Liver (tissue), 3 donors: Measurements from ENCODE around the gene ESPN.

Source experiments
- CTCF ChIP-seq: fragments of 150-350 bp; IDR thresholded peaks from 2 replicates; pipeline ENCODE4 v1.5.1; 2017; ENCODE audit warnings: improper control_type of control experiment, low read depth, low read length; ENCODE audit not compliant: missing input control
- JUND ChIP-seq, 2 donors: IDR thresholded peaks; 2 replicates each; pipeline ENCODE4 v1.6.1; 2016; ENCODE audit warnings: antibody characterized with exemption in 2 of 2
- RAD21 ChIP-seq, 2 donors: IDR thresholded peaks; 2 replicates each; pipeline ENCODE4 v1.6.1; 2016; ENCODE audit warnings: antibody characterized with exemption in 2 of 2, mild to moderate bottlenecking in 2 of 2
- RXRA ChIP-seq, 2 donors: IDR thresholded peaks; 2 replicates each; pipeline ENCODE4 v1.6.1; 2017 to 2018; ENCODE audit warnings: antibody characterized with exemption in 2 of 2, mild to moderate bottlenecking in 1 of 2
- TAF1 ChIP-seq: conservative IDR thresholded peaks from 2 replicates; pipeline ENCODE4 v1.6.1; 2016; ENCODE audit warnings: antibody characterized with exemption, mild to moderate bottlenecking
- ZBTB33 ChIP-seq: IDR thresholded peaks from 2 replicates; pipeline ENCODE4 v1.6.1; 2016; ENCODE audit warnings: antibody characterized with exemption
- donor health status: healthy.
- donor health status: healthy.

GRCh38 chr1:6384962-6385361 is 39.6 kb upstream of the ESPN start:
- TF ChIP-seq RAD21 (IDR thresholded peaks at IDR 0.05), result no peak
- TF ChIP-seq CTCF, result no peak
- TF ChIP-seq ZBTB33, result no peak
- TF ChIP-seq TAF1, result no peak
- no peak for TF ChIP-seq JUND (IDR thresholded peaks at IDR 0.05)
- TF ChIP-seq RXRA (IDR thresholded peaks at IDR 0.05), result no peak
